Stimulated activated CD4-positive, alpha-beta T cell treated with anti-CD3 and anti-CD28 coated beads, TNF-alpha, amount 100 ng/mL, for 24 hours (primary cell): Measurements from ENCODE around the gene SLC26A4.

ENCODE experiments used
- DNase-seq, 3 experiments: peaks; one replicate each; pipeline ENCODE4 v3.0.0-alpha.2; 2020; ENCODE audit warnings: low read depth in 3 of 3

Gene SLC26A4

GRCh38 chr7:107746006-107746405 lies 85.4 kb downstream of the SLC26A4 start:
- no peak for DNase-seq

GRCh38 chr7:107751113-107751512 lies 90.5 kb downstream of the SLC26A4 start:
- no peak for DNase-seq

DNA sequence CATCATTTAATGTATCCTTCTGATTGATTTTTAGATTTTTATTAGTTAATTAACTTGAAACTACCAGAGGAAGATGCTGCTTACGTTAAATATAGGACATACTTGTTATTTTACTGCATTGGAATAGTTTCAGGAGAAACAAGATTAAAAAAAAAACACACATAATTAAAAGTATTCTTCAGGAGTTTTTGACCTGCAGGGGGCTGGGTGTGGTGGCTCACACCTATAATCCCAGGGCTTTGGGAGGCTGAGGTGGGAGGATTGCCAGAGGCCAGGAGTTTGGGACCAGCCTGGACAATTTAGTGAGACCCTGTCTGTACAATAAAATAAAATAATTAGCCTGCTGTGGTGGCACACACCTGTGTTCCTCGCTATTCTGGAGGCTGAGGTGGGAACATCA lies 94.0 kb downstream of the SLC26A4 start:
- no peak for DNase-seq

DNA sequence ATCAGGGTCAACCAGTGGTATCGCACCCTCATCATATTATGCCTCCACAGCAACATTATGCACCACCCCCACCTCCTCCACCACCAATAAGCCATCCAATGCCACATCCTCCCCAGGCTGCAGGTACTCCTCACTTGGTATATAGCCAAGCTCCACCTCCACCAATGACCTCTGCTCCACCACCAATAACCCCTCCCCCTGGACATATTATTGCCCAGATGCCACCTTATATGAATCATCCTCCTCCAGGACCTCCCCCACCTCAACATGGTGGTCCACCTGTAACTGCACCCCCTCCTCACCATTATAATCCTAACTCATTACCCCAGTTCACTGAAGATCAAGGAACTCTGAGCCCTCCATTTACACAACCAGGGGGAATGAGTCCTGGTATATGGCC lies 98.0 kb downstream of the SLC26A4 start:
- no peak for DNase-seq

DNA sequence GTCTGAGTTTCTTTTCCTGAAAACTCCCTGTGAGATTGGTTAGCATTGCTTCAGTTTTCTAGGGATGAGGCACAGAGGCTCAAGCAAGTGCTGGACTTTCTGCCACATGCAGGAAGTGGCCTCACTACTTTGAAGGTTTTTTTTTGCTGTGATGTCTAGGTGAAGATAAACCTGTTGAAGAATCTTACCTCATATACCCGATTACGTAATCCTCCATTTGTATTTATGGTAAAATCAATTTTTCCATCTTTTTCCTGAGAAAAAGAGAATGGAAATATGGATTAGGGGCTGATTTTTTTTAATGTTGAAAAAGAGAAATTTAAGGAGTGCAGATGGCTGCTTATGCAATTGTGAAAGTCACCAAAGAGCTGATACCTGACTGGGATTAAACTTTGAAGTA lies 106.8 kb downstream of the SLC26A4 start:
- DNase-seq, result no peak
